Peyer's patch (tissue), 4 donors: Measurements from ENCODE around the gene TTC28. TPM values are rescaled to one million over a fixed set of nuclear protein-coding genes. Genes with fewer than 3 reads are reported as not detected.
"Not testable (repeated sequence)": the region's sequence is repeated elsewhere in the genome, so short reads cannot be mapped to it uniquely, and the experiment has no call there.

Source experiments
- DNase-seq, 3 donors: peaks; one replicate each; pipeline ENCODE4 v3.0.0-alpha.2; 2017 to 2019
- H3K27ac ChIP-seq, 4 donors: fragments of 200-600 bp; sonication (generic); one replicate each; pipeline ENCODE4 v1.5.1; 2016 to 2019
- H3K27me3 ChIP-seq, 2 donors: fragments of 200-600 bp; sonication (generic); one replicate each; pipeline ENCODE4 v1.5.1; 2019
- H3K36me3 ChIP-seq, 3 donors: fragments of 200-600 bp; sonication (generic); one replicate each; pipeline ENCODE4 v1.5.1; 2016 to 2019
- H3K4me1 ChIP-seq, 4 donors: fragments of 200-600 bp; sonication (generic); one replicate each; pipeline ENCODE4 v1.5.1; 2016 to 2019
- H3K4me3 ChIP-seq, 4 donors: fragments of 200-600 bp; sonication (generic); 1 replicate in 3 of 4; 2 replicates in 1 of 4; pipeline ENCODE4 v1.5.1; 2016 to 2019; ENCODE audit warnings: mild to moderate bottlenecking in 1 of 4
- H3K9me3 ChIP-seq, 4 donors: fragments of 200-600 bp; sonication (generic); one replicate each; pipeline ENCODE4 v1.5.1; 2016 to 2019; ENCODE audit warnings: mild to moderate bottlenecking in 1 of 4
- CTCF ChIP-seq, 6 experiments: fragments of 450-650 bp in 4 of 6; fragments of 200-600 bp in 2 of 6; sonication (generic) in 1 of 6; IDR thresholded peaks; one replicate each; pipeline ENCODE4 v1.5.1; 2017 to 2019; ENCODE audit warnings: antibody characterized with exemption in 6 of 6, mild to moderate bottlenecking in 3 of 6, moderate library complexity in 1 of 6
- POLR2A ChIP-seq, 2 donors: fragments of 450-650 bp; IDR thresholded peaks; one replicate each; pipeline ENCODE4 v1.5.1; 2017; ENCODE audit warnings: antibody characterized with exemption in 2 of 2, mild to moderate bottlenecking in 2 of 2, moderate library complexity in 2 of 2
- total RNA-seq, 4 donors: library from RNA; depleted of rRNA; stranded (reverse); fragments of >200 nt; gene quantifications; one replicate each; pipeline ENCODE4 v1.1.0, GENCODE V29; 2016

TTC28 gene
- total RNA-seq, 4 donors from 2014 or later: 9.1 to 46.4 (median 35.2) TPM

GRCh38 chr22:28706845-28707244 is 27.2 kb upstream of the TTC28 start:
- H3K27ac ChIP-seq: no peak overlapping the region
- peak in 1 of 3 donors; percentile 23 for DNase-seq
- TF ChIP-seq POLR2A (IDR thresholded peaks at IDR 0.05) (no peak), CTCF (IDR thresholded peaks at IDR 0.05) (no peak)

GRCh38 chr22:28703436-28703835 is 23.8 kb upstream of the TTC28 start:
- Histone ChIP-seq H3K4me1 (no peaks in the 10 kb centered on the region), H3K9me3 (no peaks in the 10 kb centered on the region), H3K4me3 (no peak overlapping the region), H3K36me3 (no peaks in the 10 kb centered on the region), H3K27ac (no peak overlapping the region), H3K27me3 (no peaks in the 10 kb centered on the region)
- TF ChIP-seq POLR2A (IDR thresholded peaks at IDR 0.05) (no peak), CTCF (IDR thresholded peaks at IDR 0.05) (no peak)
- DNase-seq: no peak

More at GRCh38 chr22:28706845-28707244, 27.2 kb upstream of the TTC28 start:
- Histone ChIP-seq H3K27me3 (no peaks in the 10 kb centered on the region), H3K9me3 (no peaks in the 10 kb centered on the region), H3K4me1 (peaks cover 0 to 6% (median 0%) of the 10 kb centered on the region in 4 donors), H3K4me3 (no peak overlapping the region), H3K36me3 (no peaks in the 10 kb centered on the region)

GRCh38 chr22:28702891-28703290 is 23.3 kb upstream of the TTC28 start:
- no peaks in the 10 kb centered on the region for H3K9me3 ChIP-seq
- no peak overlapping the region for H3K4me3 ChIP-seq
- H3K27me3 ChIP-seq: no peaks in the 10 kb centered on the region
- TF ChIP-seq POLR2A (IDR thresholded peaks at IDR 0.05): no peak
- no peak for TF ChIP-seq CTCF (IDR thresholded peaks at IDR 0.05)
- H3K36me3 ChIP-seq: no peaks in the 10 kb centered on the region
- no peak for DNase-seq
- no peaks in the 10 kb centered on the region for H3K4me1 ChIP-seq
- H3K27ac ChIP-seq: no peak overlapping the region

GRCh38 chr22:28693041-28693760 is 13.6 kb upstream of the TTC28 start:
- H3K36me3 ChIP-seq, H3K27ac ChIP-seq, H3K9me3 ChIP-seq, H3K4me3 ChIP-seq, DNase-seq, H3K27me3 ChIP-seq, H3K4me1 ChIP-seq: not testable (repeated sequence)

GRCh38 chr22:28689796-28690195 is 10.2 kb upstream of the TTC28 start:
- H3K27me3 ChIP-seq, H3K9me3 ChIP-seq, DNase-seq, H3K4me1 ChIP-seq, H3K4me3 ChIP-seq, H3K36me3 ChIP-seq, H3K27ac ChIP-seq: not testable (repeated sequence)

- not testable (repeated sequence) for H3K9me3 ChIP-seq, H3K27ac ChIP-seq, DNase-seq, H3K36me3 ChIP-seq, H3K4me1 ChIP-seq, H3K27me3 ChIP-seq, H3K4me3 ChIP-seq
These were observed 3.3 kb upstream of the TTC28 start for GRCh38 chr22:28682966-28683365.

GRCh38 chr22:28680813-28681490 is 1.3 kb upstream of the TTC28 start:
- H3K4me1 ChIP-seq, H3K9me3 ChIP-seq, H3K27me3 ChIP-seq, H3K36me3 ChIP-seq, H3K27ac ChIP-seq, H3K4me3 ChIP-seq, DNase-seq: not testable (repeated sequence)

- H3K9me3 ChIP-seq, H3K27me3 ChIP-seq, H3K4me1 ChIP-seq, H3K36me3 ChIP-seq: not testable (repeated sequence)
- Histone ChIP-seq H3K27ac (peak overlapping the region in 3 of 4 donors; percentile 35 to 73 (median 55)), H3K4me3 (peak overlapping the region; percentile 51 to 86 (median 61))
- peak in 1 of 3 donors; percentile 46 for DNase-seq
These were observed 646 bp downstream of the TTC28 start for GRCh38 chr22:28678778-28679610.

GRCh38 chr22:28678170-28678569 is 1.5 kb downstream of the TTC28 start:
- H3K27ac ChIP-seq, H3K36me3 ChIP-seq, H3K4me3 ChIP-seq, H3K27me3 ChIP-seq, H3K4me1 ChIP-seq, H3K9me3 ChIP-seq, DNase-seq: not testable (repeated sequence)
